ENCODE measurements around the gene ZNF678.
"Not testable (repeated sequence)": the region's sequence is repeated elsewhere in the genome, so short reads cannot be mapped to it uniquely, and the experiment has no call there.

The ZNF678 gene

DNA sequence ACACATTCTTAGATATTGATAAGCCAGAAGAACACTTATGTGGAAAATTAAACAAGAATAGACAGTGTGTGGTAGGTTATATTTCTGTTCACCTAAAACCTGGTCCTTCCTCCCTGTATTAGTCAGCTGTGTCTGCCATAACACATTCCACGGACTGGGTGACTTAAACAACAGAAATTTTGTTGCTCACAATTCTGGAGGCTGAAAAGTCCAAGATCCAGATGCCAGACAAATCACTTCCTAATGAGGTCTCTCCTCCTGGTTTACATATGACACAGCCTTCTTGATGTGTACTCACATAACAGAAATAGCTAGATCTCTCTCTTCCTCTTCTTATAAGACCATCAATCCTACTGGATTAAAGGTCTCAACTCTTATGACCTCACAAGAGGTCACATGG lies 146.1 kb downstream of the ZNF678 start:
- Histone ChIP-seq H2AFZ (ENCODE audit: low read depth, low read length) (no peak overlapping the region), H3K79me2 (ENCODE audit: insufficient read depth, low read length) (no peaks in the 10 kb centered on the region), H3K27ac (ENCODE audit: low read length) (no peak overlapping the region), H3K4me3 (ENCODE audit: low read depth in 1 of 2, low read length in 2 of 2) (no peak overlapping the region), H3K27me3 (ENCODE audit: insufficient read depth, low read length, poor library complexity) (no peaks in the 10 kb centered on the region), H3K4me2 (ENCODE audit: insufficient read depth, low read length) (no peak overlapping the region), H3K36me3 (ENCODE audit: insufficient read depth, low read length) (no peaks in the 10 kb centered on the region), H3K9ac (ENCODE audit: low read depth, low read length) (no peak overlapping the region), H3K4me1 (ENCODE audit: insufficient read depth, low read length) (peaks cover 3% of the 10 kb centered on the region; the same call in 1 of the 2 replicates), H3K9me3 (ENCODE audit: insufficient read depth, low read length, severe bottlenecking) (peaks cover 10% of the 10 kb centered on the region), H4K20me1 (ENCODE audit: insufficient read depth, low read length) (no peaks in the 10 kb centered on the region)
- ATAC-seq (ENCODE audit: insufficient read depth, low read depth) (no peak), DNase-seq (no peak)
- TF ChIP-seq CTCF (IDR thresholded peaks at IDR 0.05; ENCODE audit: borderline replicate concordance, extremely low read depth, low read length, poor library complexity, severe bottlenecking) (no peak), EZH2 (IDR thresholded peaks at IDR 0.05; ENCODE audit: borderline replicate concordance, low read depth, low read length, severe bottlenecking) (no peak)

DNA sequence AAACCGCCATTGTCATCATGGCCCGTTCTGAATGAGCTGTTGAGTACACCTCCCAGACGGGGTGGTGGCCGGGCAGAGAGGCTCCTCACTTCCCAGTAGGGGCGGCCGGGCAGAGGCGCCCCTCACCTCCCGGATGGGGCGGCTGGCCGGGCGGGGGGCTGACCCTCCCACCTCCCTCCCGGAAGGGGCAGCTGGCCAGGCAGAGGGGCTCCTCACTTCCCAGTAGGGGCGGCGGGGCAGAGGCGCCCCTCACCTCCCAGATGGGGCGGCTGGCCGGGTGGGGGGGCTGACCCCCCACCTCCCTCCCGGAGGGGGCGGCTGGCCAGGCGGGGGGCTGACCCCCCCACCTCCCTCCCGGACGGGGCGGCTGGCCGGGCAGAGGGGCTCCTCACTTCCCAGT lies 147.1 kb downstream of the ZNF678 start:
- not testable (repeated sequence) for ATAC-seq (ENCODE audit: insufficient read depth, low read depth); H3K27me3 ChIP-seq (ENCODE audit: insufficient read depth, low read length, poor library complexity); H3K4me1 ChIP-seq (ENCODE audit: insufficient read depth, low read length); H4K20me1 ChIP-seq (ENCODE audit: insufficient read depth, low read length); H3K27ac ChIP-seq (ENCODE audit: low read length); H3K9ac ChIP-seq (ENCODE audit: low read depth, low read length); H3K4me2 ChIP-seq (ENCODE audit: insufficient read depth, low read length); H2AFZ ChIP-seq (ENCODE audit: low read depth, low read length); DNase-seq; H3K4me3 ChIP-seq (ENCODE audit: low read depth in 1 of 2, low read length in 2 of 2); H3K79me2 ChIP-seq (ENCODE audit: insufficient read depth, low read length); H3K36me3 ChIP-seq (ENCODE audit: insufficient read depth, low read length)
- peaks cover 10% of the 10 kb centered on the region for H3K9me3 ChIP-seq (ENCODE audit: insufficient read depth, low read length, severe bottlenecking)

GRCh38 chr1:227712648-227713047 lies 149.3 kb downstream of the ZNF678 start:
- no peak for ATAC-seq (ENCODE audit: insufficient read depth, low read depth)
- no peak for DNase-seq
- Histone ChIP-seq H3K4me3 (ENCODE audit: low read depth in 1 of 2, low read length in 2 of 2) (no peak overlapping the region), H2AFZ (ENCODE audit: low read depth, low read length) (no peak overlapping the region), H3K4me1 (ENCODE audit: insufficient read depth, low read length) (peaks cover 3% of the 10 kb centered on the region; the same call in 1 of the 2 replicates), H3K27ac (ENCODE audit: low read length) (no peak overlapping the region), H3K9me3 (ENCODE audit: insufficient read depth, low read length, severe bottlenecking) (peaks cover 10% of the 10 kb centered on the region), H4K20me1 (ENCODE audit: insufficient read depth, low read length) (no peaks in the 10 kb centered on the region), H3K79me2 (ENCODE audit: insufficient read depth, low read length) (no peaks in the 10 kb centered on the region), H3K36me3 (ENCODE audit: insufficient read depth, low read length) (no peaks in the 10 kb centered on the region), H3K27me3 (ENCODE audit: insufficient read depth, low read length, poor library complexity) (no peaks in the 10 kb centered on the region), H3K9ac (ENCODE audit: low read depth, low read length) (no peak overlapping the region), H3K4me2 (ENCODE audit: insufficient read depth, low read length) (no peak overlapping the region)
- no peak for TF ChIP-seq EZH2 (IDR thresholded peaks at IDR 0.05; ENCODE audit: borderline replicate concordance, low read depth, low read length, severe bottlenecking)
- no peak for TF ChIP-seq CTCF (IDR thresholded peaks at IDR 0.05; ENCODE audit: borderline replicate concordance, extremely low read depth, low read length, poor library complexity, severe bottlenecking)

GRCh38 chr1:227718932-227719331 lies 155.6 kb downstream of the ZNF678 start:
- no peaks in the 10 kb centered on the region for H3K27me3 ChIP-seq (ENCODE audit: insufficient read depth, low read length, poor library complexity)
- H3K9ac ChIP-seq (ENCODE audit: low read depth, low read length) = no peak overlapping the region
- no peaks in the 10 kb centered on the region for H4K20me1 ChIP-seq (ENCODE audit: insufficient read depth, low read length)
- ATAC-seq (ENCODE audit: insufficient read depth, low read depth) (no peak), DNase-seq (no peak)
- H3K4me3 ChIP-seq (ENCODE audit: low read depth in 1 of 2, low read length in 2 of 2) = no peak overlapping the region
- H3K79me2 ChIP-seq (ENCODE audit: insufficient read depth, low read length) = no peaks in the 10 kb centered on the region
- H3K4me2 ChIP-seq (ENCODE audit: insufficient read depth, low read length) = no peak overlapping the region
- TF ChIP-seq CTCF (IDR thresholded peaks at IDR 0.05; ENCODE audit: borderline replicate concordance, extremely low read depth, low read length, poor library complexity, severe bottlenecking) (no peak), EZH2 (IDR thresholded peaks at IDR 0.05; ENCODE audit: borderline replicate concordance, low read depth, low read length, severe bottlenecking) (no peak)
- H2AFZ ChIP-seq (ENCODE audit: low read depth, low read length) = no peak overlapping the region
- no peaks in the 10 kb centered on the region for H3K4me1 ChIP-seq (ENCODE audit: insufficient read depth, low read length)
- H3K27ac ChIP-seq (ENCODE audit: low read length) = no peak overlapping the region
- peaks cover 30% of the 10 kb centered on the region for H3K9me3 ChIP-seq (ENCODE audit: insufficient read depth, low read length, severe bottlenecking)
- no peaks in the 10 kb centered on the region for H3K36me3 ChIP-seq (ENCODE audit: insufficient read depth, low read length)

All from DND-41 (cell line).